GM12878 (cell line): ENCODE results near the gene CTNNAL1. TPM values are rescaled to one million over a fixed set of nuclear protein-coding genes. Genes with fewer than 3 reads are reported as not detected.
"Not testable (repeated sequence)": the region's sequence is repeated elsewhere in the genome, so short reads cannot be mapped to it uniquely, and the experiment has no call there.

Source experiments
- ATAC-seq: fragments of 200-7000 bp; cut with Tn5 transposase; 3 replicates; pipeline ENCODE4 v1.9.1; 2020; ENCODE audit warnings: mild to moderate bottlenecking, moderate library complexity
- BruUV-seq: library from RNA; stranded (reverse); fragments of 400-500 nt; replicated peaks from 2 replicates; lab custom pipeline; 2021; lab: Mats Ljungman, UMichigan
- CTCF ChIA-PET: fragments of 300-600 bp; sonication (Branson Sonifier 250); formaldehyde crosslinking; extraction: SDS; loops from one replicate; lab custom pipeline; 2021; ENCODE audit warnings: inconsistent platforms; lab: Yijun Ruan, JAX
- POLR2A ChIA-PET: fragments of 350-600 bp; formaldehyde crosslinking; extraction: SDS; loops from one replicate; lab custom pipeline; 2021; ENCODE audit warnings: inconsistent platforms; lab: Charles Lee
- RAD21 ChIA-PET: fragments of 300-600 bp; sonication (Branson Sonifier 250); formaldehyde crosslinking; loops from one replicate; lab custom pipeline; 2023; ENCODE audit warnings: antibody characterized with exemption; ENCODE audit not compliant: unreplicated experiment; lab: Charles Lee
- SMC1A ChIA-PET: fragments of 300-600 bp; sonication (Branson Sonifier 250); formaldehyde crosslinking; loops from one replicate; lab custom pipeline; 2023; ENCODE audit not compliant: unreplicated experiment, uncharacterized antibody; lab: Charles Lee
- DNase-seq: peaks from one replicate; pipeline ENCODE4 v3.0.0-alpha.2; 2011; ENCODE audit warnings: low read depth, low spot score
- FAIRE-seq: peaks from 3 replicates; lab custom pipeline; 2011; peaks lifted over from hg19 to GRCh38; lab: Jason Lieb, UNC
- H2AFZ ChIP-seq: 2 replicates; pipeline ENCODE4 v1.6.0; 2011; ENCODE audit warnings: low read depth, low read length, control low read depth; ENCODE audit not compliant: control insufficient read depth
- H3K27ac ChIP-seq: 2 replicates; pipeline ENCODE4 v1.5.1; 2011; ENCODE audit warnings: control low read depth; ENCODE audit not compliant: control insufficient read depth, insufficient read depth
- H3K27me3 ChIP-seq, 2 experiments: replicated peaks in 1 of 2; 2 replicates each; pipeline versions ENCODE4 v1.6.0 to v1.6.1; 2011; ENCODE audit warnings: low read length in 1 of 2; ENCODE audit not compliant: control insufficient read depth in 2 of 2, insufficient read depth in 2 of 2
- H3K36me3 ChIP-seq, 2 experiments: 2 replicates each; pipeline ENCODE4 v1.5.1; 2011; ENCODE audit warnings: low read length in 1 of 2; ENCODE audit not compliant: control insufficient read depth in 2 of 2, insufficient read depth in 2 of 2
- H3K4me1 ChIP-seq: 2 replicates; pipeline ENCODE4 v1.6.1; 2011; ENCODE audit warnings: mild to moderate bottlenecking, low read length, moderate library complexity, mixed read lengths; ENCODE audit not compliant: control insufficient read depth, insufficient read depth
- H3K4me2 ChIP-seq: 2 replicates; pipeline ENCODE4 v1.6.0; 2011; ENCODE audit warnings: control low read depth; ENCODE audit not compliant: control insufficient read depth, insufficient read depth
- H3K4me3 ChIP-seq: fragments of 200-600 bp; sonication (generic); 2 replicates; pipeline ENCODE4 v1.5.1; 2016
- H3K79me2 ChIP-seq: 2 replicates; pipeline ENCODE4 v1.6.0; 2011; ENCODE audit warnings: low read length; ENCODE audit not compliant: control insufficient read depth, insufficient read depth
- H3K9ac ChIP-seq: 2 replicates; pipeline ENCODE4 v1.8.0; 2011; ENCODE audit warnings: low read length, control low read depth, mixed read lengths; ENCODE audit not compliant: control insufficient read depth, insufficient read depth
- H3K9me3 ChIP-seq: replicated peaks from 3 replicates; pipeline ENCODE4 v1.5.1; 2011; ENCODE audit warnings: mild to moderate bottlenecking, low read length; ENCODE audit not compliant: control insufficient read depth, insufficient read depth
- H4K20me1 ChIP-seq: 2 replicates; pipeline ENCODE4 v1.6.0; 2011; ENCODE audit not compliant: control insufficient read depth, insufficient read depth
- DPF2 ChIP-seq: fragments of 450-650 bp; IDR thresholded peaks from 2 replicates; pipeline ENCODE4 v1.6.1; 2017; ENCODE audit warnings: mild to moderate bottlenecking
- IKZF1 ChIP-seq: fragments of 450-650 bp; conservative IDR thresholded peaks from 2 replicates; pipeline ENCODE4 v1.6.1; 2017; ENCODE audit warnings: antibody characterized with exemption, mild to moderate bottlenecking
- LARP7 ChIP-seq: fragments of 450-650 bp; IDR thresholded peaks from 2 replicates; pipeline ENCODE4 v1.6.1; 2017; ENCODE audit warnings: mild to moderate bottlenecking
- MYC ChIP-seq: IDR thresholded peaks from 2 replicates; pipeline ENCODE4 v1.6.1; 2011; ENCODE audit warnings: mild to moderate bottlenecking, low read length, moderate library complexity, inconsistent platforms; ENCODE audit not compliant: insufficient read depth, insufficient replicate concordance, insufficient read length, severe bottlenecking
- POU2F2 ChIP-seq: IDR thresholded peaks from 3 replicates; pipeline ENCODE4 v1.6.1; 2011; ENCODE audit warnings: low read depth, mild to moderate bottlenecking, low read length, borderline replicate concordance
- RB1 ChIP-seq: fragments of 450-650 bp; formaldehyde crosslinking; IDR thresholded peaks from 2 replicates; pipeline ENCODE4 v1.6.1; 2017; ENCODE audit warnings: mild to moderate bottlenecking, borderline replicate concordance
- RFX5 ChIP-seq: IDR thresholded peaks from 2 replicates; pipeline ENCODE4 v1.6.1; 2011; ENCODE audit warnings: low read depth, low read length, improper control_type of control experiment
- STAT1 ChIP-seq: fragments of 450-650 bp; conservative IDR thresholded peaks from 2 replicates; pipeline ENCODE4 v1.6.1; 2014; ENCODE audit warnings: antibody characterized with exemption, mild to moderate bottlenecking
- SUZ12 ChIP-seq: fragments of 200-600 bp; sonication (generic); IDR thresholded peaks from one replicate; pipeline ENCODE4 v1.6.1; 2018; ENCODE audit warnings: antibody characterized with exemption, mild to moderate bottlenecking; ENCODE audit not compliant: unreplicated experiment
- ZNF24 ChIP-seq: fragments of 450-650 bp; IDR thresholded peaks from 2 replicates; pipeline ENCODE4 v1.6.1; 2017; ENCODE audit warnings: antibody characterized with exemption, mild to moderate bottlenecking
- WGBS: methylation state at CpG from one replicate; pipeline ENCODE4 v1.1.6; 2016; ENCODE audit warnings: low lambda C conversion rate; ENCODE audit not compliant: insufficient replicate concordance, insufficient coverage; ENCODE audit errors: missing lambda C conversion rate; 5-methylcytosine and 5-hydroxymethylcytosine counted together
- in situ Hi-C: fragments of 300-500 bp; cut with MboI; formaldehyde crosslinking; loops from 9 replicates; pipeline ENCODE4 v1.14.3; 2018; ENCODE audit warnings: mixed read lengths
- intact Hi-C: fragments of 100-400 bp; cut with micrococcal nuclease; formaldehyde crosslinking; loops from one replicate; pipeline ENCODE4 v1.14.2; 2022; ENCODE audit not compliant: unreplicated experiment
- polyA plus RNA-seq, 11 experiments: library from polyadenylated mRNA; depleted of rRNA in 4 of 11; unstranded in 6 of 11; stranded (reverse) in 5 of 11; fragments of >200 nt; fragmentation: Nextera tagmentation in 4 of 11; fragmentation: Illumina TruSeq in 1 of 11; extraction: Ambion mirVana in 4 of 11; extraction: Trizol in 1 of 11; gene quantifications; 1 replicate in 1 of 11; 2 replicates in 10 of 11; pipeline versions ENCODE4 v1.2.1 to v1.2.3, GENCODE V29; 2011 to 2016; ENCODE audit warnings: inconsistent platforms in 2 of 11, missing spikeins in 2 of 11, low read depth in 1 of 11
- total RNA-seq, 4 experiments: library from RNA; depleted of rRNA in 3 of 4; stranded (reverse); fragments of >200 nt in 3 of 4; fragmentation: Illumina TruSeq in 1 of 4; extraction: Trizol in 1 of 4; gene quantifications; 2 replicates each; pipeline versions ENCODE4 v1.2.1 to v1.2.3, GENCODE V29; 2013 to 2021
- TF ChIP-seq, protein P1 (sequence below): IDR thresholded peaks from 2 replicates; pipeline ENCODE4 v1.6.1; 2012; ENCODE audit warnings: low read depth, low read length, improper control_type of control experiment
- TF ChIP-seq, protein P2 (sequence below): fragments of 450-650 bp; IDR thresholded peaks from 2 replicates; pipeline ENCODE4 v1.6.1; 2017; ENCODE audit warnings: borderline replicate concordance

The CTNNAL1 gene
- total and polyA plus RNA-seq, 10 of the 15 experiments (the other 5 are each of a cell fraction or from before 2014, with no cell fraction given), result 16.3 to 82.5 (median 45.2) TPM

DNA sequence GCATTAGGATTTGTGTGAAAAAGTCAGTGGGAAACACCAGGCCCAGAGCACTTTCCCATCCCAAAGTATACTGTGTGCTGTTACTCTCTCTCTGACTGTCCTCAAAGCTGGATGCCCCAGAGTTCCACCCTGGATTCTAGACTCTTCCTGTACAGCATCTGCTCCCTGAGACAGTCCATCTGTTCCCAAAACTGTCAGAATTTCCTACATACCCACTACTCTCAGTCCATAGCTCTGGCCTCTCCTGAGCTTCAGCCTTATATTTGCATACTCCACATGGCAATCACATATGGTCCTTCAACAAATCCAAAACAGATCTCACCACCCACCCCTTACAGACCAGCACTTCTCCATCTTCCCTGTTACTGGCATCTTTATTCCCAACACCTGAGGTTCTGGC, 88.8 kb downstream of the CTNNAL1 start:
- no peaks in the 10 kb centered on the region for H3K9me3 ChIP-seq
- H3K27me3 ChIP-seq, result no peaks in the 10 kb centered on the region
- H3K79me2 ChIP-seq, result no peaks in the 10 kb centered on the region
- H3K9ac ChIP-seq, result no peak overlapping the region
- H3K36me3 ChIP-seq, result peaks cover 5 to 24% of the 10 kb centered on the region in 2 experiments
- TF ChIP-seq, protein P1, sequence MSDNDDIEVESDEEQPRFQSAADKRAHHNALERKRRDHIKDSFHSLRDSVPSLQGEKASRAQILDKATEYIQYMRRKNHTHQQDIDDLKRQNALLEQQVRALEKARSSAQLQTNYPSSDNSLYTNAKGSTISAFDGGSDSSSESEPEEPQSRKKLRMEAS, result no peak
- no peak for TF ChIP-seq POU2F2
- no peak for TF ChIP-seq ZNF24
- TF ChIP-seq, protein P2, sequence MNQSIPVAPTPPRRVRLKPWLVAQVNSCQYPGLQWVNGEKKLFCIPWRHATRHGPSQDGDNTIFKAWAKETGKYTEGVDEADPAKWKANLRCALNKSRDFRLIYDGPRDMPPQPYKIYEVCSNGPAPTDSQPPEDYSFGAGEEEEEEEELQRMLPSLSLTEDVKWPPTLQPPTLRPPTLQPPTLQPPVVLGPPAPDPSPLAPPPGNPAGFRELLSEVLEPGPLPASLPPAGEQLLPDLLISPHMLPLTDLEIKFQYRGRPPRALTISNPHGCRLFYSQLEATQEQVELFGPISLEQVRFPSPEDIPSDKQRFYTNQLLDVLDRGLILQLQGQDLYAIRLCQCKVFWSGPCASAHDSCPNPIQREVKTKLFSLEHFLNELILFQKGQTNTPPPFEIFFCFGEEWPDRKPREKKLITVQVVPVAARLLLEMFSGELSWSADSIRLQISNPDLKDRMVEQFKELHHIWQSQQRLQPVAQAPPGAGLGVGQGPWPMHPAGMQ, result no peak
- TF ChIP-seq DPF2, result no peak
- no peak for TF ChIP-seq SUZ12
- TF ChIP-seq, all 136 proteins: peak for 0
- ChIA-PET CTCF (interaction anchor here (1.1 kb wide), 1 partner anchor 17 kb away, joined by 4 read pairs; no protein-coding TSS in a partner anchor), POLR2A (no interaction called here), RAD21 (no interaction called here), SMC1A (no interaction called here)
- DNase-seq (no peak), FAIRE-seq (no peak), ATAC-seq (no peak)
- Histone ChIP-seq H3K4me1 (no peaks in the 10 kb centered on the region), H4K20me1 (no peaks in the 10 kb centered on the region), H3K4me2 (no peak overlapping the region), H3K4me3 (no peak overlapping the region), H2AFZ (no peak overlapping the region), H3K27ac (no peak overlapping the region)
- BruUV-seq, result no TSS peak
- intact Hi-C loops, result no loop called here
- in situ Hi-C loops, result no loop called here

- no peak overlapping the region for H3K4me2 ChIP-seq
- no peaks in the 10 kb centered on the region for H4K20me1 ChIP-seq
- no peak overlapping the region for H3K9ac ChIP-seq
- in situ Hi-C loops, result no loop called here
- TF ChIP-seq RFX5, result no peak
- no peak for TF ChIP-seq STAT1
- no peak for TF ChIP-seq IKZF1
- no peak for TF ChIP-seq RB1
- no peak for TF ChIP-seq LARP7
- TF ChIP-seq MYC, result no peak
- RAD21 ChIA-PET, result no interaction called here
- H2AFZ ChIP-seq, result no peak overlapping the region
- H3K4me3 ChIP-seq, result no peak overlapping the region
- no peak for DNase-seq
- H3K27me3 ChIP-seq, result no peaks in the 10 kb centered on the region
- no peaks in the 10 kb centered on the region for H3K4me1 ChIP-seq
- no peaks in the 10 kb centered on the region for H3K79me2 ChIP-seq
- CTCF ChIA-PET, result no interaction called here
- 7% methylated on average over 1 of the region's 1 CpG for WGBS
- SMC1A ChIA-PET, result interaction anchor here (1.1 kb wide), 1 partner anchor 29 kb away, joined by 3 read pairs; no protein-coding TSS in a partner anchor
- no peak for ATAC-seq
- intact Hi-C loops, result no loop called here
- peaks cover 7 to 20% of the 10 kb centered on the region in 2 experiments for H3K36me3 ChIP-seq
- BruUV-seq, result no TSS peak
- POLR2A ChIA-PET, result interaction anchor here (0.5 kb wide), 1 partner anchor 35 kb away, joined by 3 read pairs; no protein-coding TSS in a partner anchor
- no peaks in the 10 kb centered on the region for H3K9me3 ChIP-seq
- no peak for FAIRE-seq
- H3K27ac ChIP-seq, result no peak overlapping the region
Observed at GRCh38 chr9:108921200-108921599, 92.1 kb downstream of the CTNNAL1 start.

DNA sequence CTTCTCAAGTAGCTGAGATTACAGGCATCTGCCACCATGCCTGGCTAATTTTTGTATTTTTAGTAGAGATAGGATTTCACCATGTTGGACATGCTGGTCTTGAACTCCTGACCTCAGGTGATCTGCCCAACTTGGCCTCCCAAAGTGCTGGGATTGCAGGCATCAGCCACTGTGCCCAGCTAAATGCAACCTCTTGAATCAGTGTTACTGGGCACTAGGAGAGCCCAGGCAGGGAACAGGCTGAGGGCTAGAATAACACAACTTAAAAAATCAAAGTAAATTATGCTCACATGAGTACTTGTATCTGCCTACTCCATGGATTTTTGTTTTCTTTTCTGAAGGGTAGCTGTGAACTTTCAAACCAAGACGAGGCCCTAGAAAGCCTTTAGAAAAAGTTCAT, 92.9 kb downstream of the CTNNAL1 start:
- WGBS, result 95% methylated on average over 1 of the region's 1 CpG

More for the DNA sequence above, 92.9 kb downstream of the CTNNAL1 start:
- H2AFZ ChIP-seq, H3K9me3 ChIP-seq, RAD21 ChIA-PET, SMC1A ChIA-PET, H3K4me3 ChIP-seq, H3K79me2 ChIP-seq, BruUV-seq, H3K4me2 ChIP-seq, in situ Hi-C loops, H3K4me1 ChIP-seq, H3K27me3 ChIP-seq, H4K20me1 ChIP-seq, POLR2A ChIA-PET, DNase-seq, FAIRE-seq, intact Hi-C loops, H3K27ac ChIP-seq, H3K9ac ChIP-seq, CTCF ChIA-PET, ATAC-seq: not testable (repeated sequence)
- H3K36me3 ChIP-seq, result peaks cover 4 to 14% of the 10 kb centered on the region in 2 experiments
